Hematopoietic multipotent progenitor cell treated with erythropoietin and hydrocortisone succinate and interleukin-3 and kit ligand, for 15 days (in vitro differentiated cells): ENCODE data around the gene APC2.
A peak's percentile ranks its signal among the peaks of the same experiment; 100 is the strongest.
"Not testable (repeated sequence)": the region's sequence is repeated elsewhere in the genome, so short reads cannot be mapped to it uniquely, and the experiment has no call there.

Experiments used
- DNase-seq: peaks from one replicate; pipeline ENCODE4 v3.0.0-alpha.2; 2015; ENCODE audit warnings: low spot score

The APC2 gene

GRCh38 chr19:1511318-1512317 is 61.7 kb downstream of the APC2 start:
- no peak for DNase-seq

GRCh38 chr19:1512671-1513498 is 63.0 kb downstream of the APC2 start, which contains the start of gene ADAMTSL5:
Gene ADAMTSL5, minus strand, starts transcription at chr19:1513019. Its CDS starts 2,076 bp downstream, at chr19:1510943.
- DNase-seq: peak; percentile 47

DNA sequence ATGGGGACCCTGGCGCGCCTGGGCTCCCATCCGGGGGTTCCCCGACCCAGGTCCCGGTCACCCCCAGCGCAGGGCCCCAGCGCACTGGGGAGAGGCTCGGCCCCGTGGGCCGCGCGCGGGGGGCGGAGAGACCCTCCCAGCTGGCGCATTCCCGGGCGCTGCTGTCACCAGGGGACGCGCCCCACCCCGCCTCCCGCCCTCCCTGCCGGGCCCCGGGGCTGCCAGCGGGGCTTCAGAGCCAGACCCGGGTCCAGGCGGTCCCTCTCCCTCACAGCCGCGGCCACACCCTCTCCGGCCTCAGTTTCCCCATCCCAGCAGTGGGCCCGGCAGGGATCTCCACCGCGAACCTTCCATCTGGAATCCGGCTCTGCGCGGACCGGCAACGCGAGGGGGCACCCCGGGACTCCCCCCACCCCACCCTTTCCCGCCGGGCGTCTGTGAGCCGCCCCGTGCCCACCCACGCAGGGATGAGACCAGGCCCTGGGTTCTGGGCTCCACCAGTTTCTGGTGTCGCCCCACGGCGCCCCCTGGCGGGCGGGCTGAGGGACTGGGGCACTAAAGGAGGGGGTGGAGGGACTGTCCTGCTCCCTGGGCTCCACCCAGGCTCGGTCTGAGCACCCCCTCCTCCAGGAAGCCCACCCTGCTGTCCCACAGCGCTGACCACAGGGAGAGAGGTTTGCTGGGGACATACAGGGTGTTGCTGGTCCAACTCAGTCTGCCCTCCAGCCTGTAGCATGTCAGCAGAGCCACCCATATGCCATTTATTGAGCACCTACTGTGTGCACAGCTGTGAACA is 63.8 kb downstream of the APC2 start:
- peak; percentile 65 for DNase-seq

DNA sequence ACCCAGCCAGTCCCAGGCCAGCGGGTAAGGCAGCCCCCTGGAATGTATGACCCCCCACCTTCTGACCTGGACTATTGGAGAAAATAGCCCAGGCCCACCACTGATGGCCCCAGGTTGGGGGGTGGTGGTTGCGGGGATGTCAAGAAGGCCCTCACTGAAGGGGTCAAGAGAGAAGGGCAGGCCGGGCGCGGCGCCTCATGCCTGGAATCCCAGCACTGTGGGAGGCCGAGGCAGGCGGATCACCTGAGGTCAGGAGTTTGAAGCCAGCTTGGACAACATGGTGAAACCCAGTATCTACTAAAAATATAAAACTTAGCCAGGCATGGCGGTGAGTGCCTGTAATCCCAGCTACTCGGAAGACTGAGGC is 64.4 kb downstream of the APC2 start:
- DNase-seq: no peak

GRCh38 chr19:1514986-1515721 is 65.2 kb downstream of the APC2 start:
- no peak for DNase-seq

GRCh38 chr19:1516395-1516753 is 66.5 kb downstream of the APC2 start:
- no peak for DNase-seq

DNA sequence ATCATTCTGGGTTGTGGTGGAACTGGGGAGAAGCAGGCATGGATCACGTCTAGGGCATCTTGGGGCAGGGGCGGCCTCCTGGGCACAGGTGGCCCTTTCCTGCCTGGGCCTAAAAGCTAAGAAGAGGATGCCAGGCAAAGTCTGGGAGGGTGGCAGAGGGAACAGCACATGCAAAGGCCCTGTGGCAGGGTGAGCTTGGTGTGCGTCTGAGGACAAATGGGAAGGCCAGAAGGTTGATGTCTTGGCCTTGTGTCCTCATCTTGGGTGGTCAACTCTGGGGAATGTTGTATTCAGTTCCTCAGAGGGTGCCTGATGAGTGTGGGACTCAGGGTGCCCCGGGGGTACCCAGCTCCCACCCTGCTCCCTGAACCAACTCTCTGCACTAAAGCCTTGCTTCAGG is 68.5 kb downstream of the APC2 start:
- DNase-seq: no peak

DNA sequence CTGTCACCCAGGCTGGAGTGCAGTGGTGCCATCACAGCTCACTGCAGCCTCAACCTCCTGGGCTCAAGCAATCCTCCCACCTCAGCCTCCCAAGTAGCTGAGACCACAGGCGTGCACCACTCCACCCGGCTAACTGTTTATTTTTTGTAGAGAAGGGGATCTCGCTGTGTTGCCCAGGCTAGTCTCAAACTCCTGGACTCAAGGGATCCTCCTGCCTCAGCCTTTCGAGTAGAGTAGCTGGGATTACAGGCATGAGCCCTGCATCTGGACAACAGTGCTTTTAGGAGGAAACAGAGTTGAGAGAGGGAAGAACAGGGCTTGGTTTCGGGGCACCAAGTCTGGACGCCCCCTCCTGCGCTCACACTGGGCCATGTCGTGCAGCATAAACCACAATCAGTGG is 69.9 kb downstream of the APC2 start:
- DNase-seq: not testable (repeated sequence)

GRCh38 chr19:1520203-1520780 is 70.4 kb downstream of the APC2 start:
- no peak for DNase-seq

- no peak for DNase-seq
Observed at GRCh38 chr19:1521636-1522035, 71.7 kb downstream of the APC2 start.

- no peak for DNase-seq
Observed at GRCh38 chr19:1522061-1522460, 72.1 kb downstream of the APC2 start.

DNA sequence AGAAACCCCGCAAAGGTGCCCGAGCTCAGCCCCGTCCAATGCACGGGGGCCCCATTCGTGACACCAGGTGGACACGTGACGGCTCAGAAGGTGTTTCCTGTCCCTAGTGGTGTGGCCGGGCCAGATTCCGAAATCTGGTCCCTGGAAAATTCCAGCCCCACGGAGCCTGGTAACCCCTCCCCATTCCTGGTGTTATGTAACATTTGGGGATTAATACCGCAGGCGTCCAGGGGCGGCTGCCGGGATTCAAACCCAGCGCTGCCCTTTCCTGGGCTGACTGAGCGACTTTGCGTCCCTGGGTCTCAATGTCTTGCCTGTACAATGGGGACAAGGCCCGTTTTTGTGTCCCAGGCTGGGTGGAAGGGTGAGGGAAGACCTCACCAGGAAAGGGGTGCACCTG is 72.9 kb downstream of the APC2 start:
- DNase-seq: no peak
